Measurements from ENCODE around the gene KCNK17. TPM values are rescaled to one million over a fixed set of nuclear protein-coding genes. Genes with fewer than 3 reads are reported as not detected.

Gene KCNK17
- not detected for total RNA-seq

- Mint-ChIP-seq H3K36me3 (no peaks in the 10 kb centered on the region), H3K27ac (no peak within 1 kb of the TSS), H3K4me1 (peaks cover 6% of the 10 kb centered on the region), H3K4me3 (no peak within 1 kb of the TSS), H3K9me3 (no peaks in the 10 kb centered on the region), H3K27me3 (peaks cover 57% of the 10 kb centered on the region)
- DNase-seq, result no peak
These were observed at the start of gene KCNK17 for GRCh38 chr6:39314273-39314795. TSS of gene KCNK17 (minus strand) at chr6:39314419. CDS start at chr6:39314320, 99 bp downstream.

- no peak for DNase-seq
- no peaks in the 10 kb centered on the region for H3K36me3 Mint-ChIP-seq
- H3K27ac Mint-ChIP-seq, result no peak overlapping the region
- H3K9me3 Mint-ChIP-seq, result no peaks in the 10 kb centered on the region
- peaks cover 8% of the 10 kb centered on the region for H3K27me3 Mint-ChIP-seq
- H3K4me3 Mint-ChIP-seq, result no peak overlapping the region
- H3K4me1 Mint-ChIP-seq, result peaks cover 3% of the 10 kb centered on the region
These were observed 49.1 kb upstream of the KCNK17 start for GRCh38 chr6:39363280-39363679.

GRCh38 chr6:39362487-39362865, 48.3 kb upstream of the KCNK17 start:
- no peak for DNase-seq
- Mint-ChIP-seq H3K27me3 (peaks cover 8% of the 10 kb centered on the region), H3K9me3 (no peaks in the 10 kb centered on the region), H3K27ac (no peak overlapping the region), H3K4me3 (no peak overlapping the region), H3K4me1 (peaks cover 3% of the 10 kb centered on the region), H3K36me3 (no peaks in the 10 kb centered on the region)

GRCh38 chr6:39361657-39362486, 47.7 kb upstream of the KCNK17 start:
- peaks cover 3% of the 10 kb centered on the region for H3K4me1 Mint-ChIP-seq
- H3K27me3 Mint-ChIP-seq, result peaks cover 8% of the 10 kb centered on the region
- no peak overlapping the region for H3K27ac Mint-ChIP-seq
- no peaks in the 10 kb centered on the region for H3K36me3 Mint-ChIP-seq
- peak; percentile 52 for DNase-seq
- H3K9me3 Mint-ChIP-seq, result no peaks in the 10 kb centered on the region
- no peak overlapping the region for H3K4me3 Mint-ChIP-seq

GRCh38 chr6:39360378-39360777, 46.2 kb upstream of the KCNK17 start:
- Mint-ChIP-seq H3K27ac (no peak overlapping the region), H3K36me3 (no peaks in the 10 kb centered on the region), H3K27me3 (peaks cover 8% of the 10 kb centered on the region), H3K9me3 (no peaks in the 10 kb centered on the region), H3K4me3 (no peak overlapping the region), H3K4me1 (peaks cover 3% of the 10 kb centered on the region)
- DNase-seq, result no peak

GRCh38 chr6:39357998-39358686, 43.9 kb upstream of the KCNK17 start:
- peaks cover 8% of the 10 kb centered on the region for H3K27me3 Mint-ChIP-seq
- no peak overlapping the region for H3K27ac Mint-ChIP-seq
- no peaks in the 10 kb centered on the region for H3K9me3 Mint-ChIP-seq
- H3K4me3 Mint-ChIP-seq, result no peak overlapping the region
- peaks cover 3% of the 10 kb centered on the region for H3K4me1 Mint-ChIP-seq
- H3K36me3 Mint-ChIP-seq, result no peaks in the 10 kb centered on the region
- no peak for DNase-seq

- Mint-ChIP-seq H3K9me3 (no peaks in the 10 kb centered on the region), H3K4me1 (no peaks in the 10 kb centered on the region), H3K36me3 (no peaks in the 10 kb centered on the region), H3K27ac (no peak overlapping the region), H3K4me3 (no peak overlapping the region), H3K27me3 (no peaks in the 10 kb centered on the region)
- DNase-seq, result no peak
These were observed 39.6 kb upstream of the KCNK17 start for GRCh38 chr6:39353698-39354315.

GRCh38 chr6:39350723-39351505, 36.7 kb upstream of the KCNK17 start:
- Mint-ChIP-seq H3K36me3 (no peaks in the 10 kb centered on the region), H3K4me1 (no peaks in the 10 kb centered on the region), H3K27ac (no peak overlapping the region), H3K4me3 (no peak overlapping the region), H3K27me3 (peaks cover 6% of the 10 kb centered on the region), H3K9me3 (no peaks in the 10 kb centered on the region)
- DNase-seq, result no peak

- H3K27ac Mint-ChIP-seq, result no peak overlapping the region
- no peaks in the 10 kb centered on the region for H3K4me1 Mint-ChIP-seq
- no peaks in the 10 kb centered on the region for H3K9me3 Mint-ChIP-seq
- peaks cover 6% of the 10 kb centered on the region for H3K27me3 Mint-ChIP-seq
- DNase-seq, result no peak
- no peaks in the 10 kb centered on the region for H3K36me3 Mint-ChIP-seq
- H3K4me3 Mint-ChIP-seq, result no peak overlapping the region
These were observed 34.5 kb upstream of the KCNK17 start for GRCh38 chr6:39348740-39349139.

- DNase-seq, result peak; percentile 39
- no peaks in the 10 kb centered on the region for H3K36me3 Mint-ChIP-seq
- no peak overlapping the region for H3K4me3 Mint-ChIP-seq
- H3K27me3 Mint-ChIP-seq, result peaks cover 6% of the 10 kb centered on the region
- no peaks in the 10 kb centered on the region for H3K4me1 Mint-ChIP-seq
- no peak overlapping the region for H3K27ac Mint-ChIP-seq
- H3K9me3 Mint-ChIP-seq, result no peaks in the 10 kb centered on the region
These were observed 33.8 kb upstream of the KCNK17 start for GRCh38 chr6:39347906-39348585.

- peaks cover 6% of the 10 kb centered on the region for H3K27me3 Mint-ChIP-seq
- DNase-seq, result no peak
- no peak overlapping the region for H3K27ac Mint-ChIP-seq
- H3K4me1 Mint-ChIP-seq, result no peaks in the 10 kb centered on the region
- H3K9me3 Mint-ChIP-seq, result no peaks in the 10 kb centered on the region
- no peak overlapping the region for H3K4me3 Mint-ChIP-seq
- H3K36me3 Mint-ChIP-seq, result no peaks in the 10 kb centered on the region
These were observed 33.0 kb upstream of the KCNK17 start for GRCh38 chr6:39347206-39347605.

- Mint-ChIP-seq H3K27ac (no peak overlapping the region), H3K36me3 (no peaks in the 10 kb centered on the region), H3K27me3 (peaks cover 6% of the 10 kb centered on the region), H3K4me1 (no peaks in the 10 kb centered on the region), H3K4me3 (no peak overlapping the region), H3K9me3 (no peaks in the 10 kb centered on the region)
- no peak for DNase-seq
These were observed 30.6 kb upstream of the KCNK17 start for GRCh38 chr6:39344821-39345280.

GRCh38 chr6:39343396-39343870, 29.2 kb upstream of the KCNK17 start:
- Mint-ChIP-seq H3K27ac (no peak overlapping the region), H3K9me3 (no peaks in the 10 kb centered on the region), H3K4me3 (no peak overlapping the region), H3K4me1 (no peaks in the 10 kb centered on the region), H3K27me3 (peaks cover 9% of the 10 kb centered on the region), H3K36me3 (no peaks in the 10 kb centered on the region)
- no peak for DNase-seq
